Naive thymus-derived CD4-positive, alpha-beta T cell (primary cell): ENCODE measurements around the gene GLIS1. TPM values are rescaled to one million over a fixed set of nuclear protein-coding genes. Genes with fewer than 3 reads are reported as not detected.

Source experiments
- ATAC-seq: fragments of 150-1000 bp; cut with Tn5 transposase; 2 replicates; pipeline ENCODE4 v1.10.0; 2021; ENCODE audit warnings: mild to moderate bottlenecking, moderate library complexity
- CTCF ChIA-PET: fragments of 350-600 bp; sonication (Branson Sonifier 250); formaldehyde crosslinking; loops from one replicate; lab custom pipeline; 2021; ENCODE audit warnings: antibody characterized with exemption; lab: Charles Lee
- POLR2A ChIA-PET: fragments of 350-600 bp; sonication (Branson Sonifier 250); formaldehyde crosslinking; loops from one replicate; lab custom pipeline; 2021; ENCODE audit warnings: antibody characterized with exemption, inconsistent platforms; lab: Charles Lee
- DNase-seq, 9 donors: peaks; one replicate each; pipeline versions ENCODE4 v3.0.0 to v3.0.0-alpha.2; 2020 to 2022; ENCODE audit warnings: mixed read lengths in 1 of 9
- H3K27ac ChIP-seq: one replicate; pipeline ENCODE4 v1.7.0; 2013; ENCODE audit warnings: mild to moderate bottlenecking, low read depth, low read length, moderate library complexity
- H3K27me3 ChIP-seq, 2 donors: one replicate each; pipeline ENCODE4 v1.7.0; 2013; ENCODE audit warnings: low read length in 2 of 2, mild to moderate bottlenecking in 2 of 2, moderate library complexity in 2 of 2; ENCODE audit not compliant: control insufficient read depth in 2 of 2, insufficient read depth in 2 of 2
- H3K36me3 ChIP-seq, 3 experiments: 1 replicate in 2 of 3; 2 replicates in 1 of 3; pipeline ENCODE4 v1.7.0; 2013; ENCODE audit warnings: low read length in 3 of 3, mild to moderate bottlenecking in 3 of 3, moderate library complexity in 1 of 3; ENCODE audit not compliant: insufficient read depth in 3 of 3, control insufficient read depth in 2 of 3
- H3K4me1 ChIP-seq, 2 donors: one replicate each; pipeline ENCODE4 v1.7.0; 2013; ENCODE audit warnings: low read length in 2 of 2, mild to moderate bottlenecking in 2 of 2, moderate library complexity in 1 of 2; ENCODE audit not compliant: control insufficient read depth in 2 of 2, insufficient read depth in 2 of 2
- H3K4me3 ChIP-seq: 2 replicates; pipeline ENCODE4 v1.7.0; 2013; ENCODE audit warnings: mild to moderate bottlenecking, low read length
- H3K9me3 ChIP-seq, 3 experiments: 1 replicate in 2 of 3; 2 replicates in 1 of 3; pipeline ENCODE4 v1.7.0; 2013; ENCODE audit warnings: low read length in 3 of 3; ENCODE audit not compliant: control insufficient read depth in 2 of 3
- H3K27ac Mint-ChIP-seq, 9 donors: one replicate each; pipeline ENCODE4 v1.8.0; 2020 to 2022; ENCODE audit warnings: mixed read lengths in 9 of 9, mild to moderate bottlenecking in 8 of 9, moderate library complexity in 5 of 9, inconsistent platforms in 2 of 9
- H3K27me3 Mint-ChIP-seq, 5 donors: one replicate each; pipeline ENCODE4 v1.8.0; 2021 to 2022; ENCODE audit warnings: mixed read lengths in 5 of 5, mild to moderate bottlenecking in 1 of 5
- H3K36me3 Mint-ChIP-seq, 5 donors: one replicate each; pipeline ENCODE4 v1.8.0; 2020 to 2022; ENCODE audit warnings: mixed read lengths in 5 of 5, mild to moderate bottlenecking in 3 of 5, inconsistent platforms in 1 of 5
- H3K4me1 Mint-ChIP-seq, 7 donors: one replicate each; pipeline ENCODE4 v1.8.0; 2020 to 2022; ENCODE audit warnings: mixed read lengths in 7 of 7, mild to moderate bottlenecking in 3 of 7, inconsistent platforms in 1 of 7
- H3K4me3 Mint-ChIP-seq, 10 donors: one replicate each; pipeline ENCODE4 v1.8.0; 2020 to 2022; ENCODE audit warnings: mild to moderate bottlenecking in 10 of 10, mixed read lengths in 10 of 10, moderate library complexity in 6 of 10, inconsistent platforms in 2 of 10
- H3K9me3 Mint-ChIP-seq, 11 donors: one replicate each; pipeline ENCODE4 v1.8.0; 2020 to 2022; ENCODE audit warnings: mixed read lengths in 11 of 11, mild to moderate bottlenecking in 4 of 11, inconsistent platforms in 1 of 11, moderate library complexity in 1 of 11
- intact Hi-C, 2 donors: fragments of 100-400 bp; cut with micrococcal nuclease; formaldehyde crosslinking; loops; one replicate each; pipeline ENCODE4 v1.15.1; 2023
- polyA plus RNA-seq, 2 donors: library from polyadenylated mRNA; unstranded; fragments of 300-500 nt; fragmentation: Illumina TruSeq; gene quantifications; one replicate each; pipeline ENCODE4 v1.2.3, GENCODE V29; 2021
- total RNA-seq, 6 experiments: library from RNA in 5 of 6; stranded (reverse) in 5 of 6; gene quantifications; 1 replicate in 5 of 6; 2 replicates in 1 of 6; pipeline ENCODE4 v1.2.3 and lab custom pipeline; 2021 to 2026

The GLIS1 gene
- total and polyA plus RNA-seq, 7 experiments from 2014 or later = not detected

DNA sequence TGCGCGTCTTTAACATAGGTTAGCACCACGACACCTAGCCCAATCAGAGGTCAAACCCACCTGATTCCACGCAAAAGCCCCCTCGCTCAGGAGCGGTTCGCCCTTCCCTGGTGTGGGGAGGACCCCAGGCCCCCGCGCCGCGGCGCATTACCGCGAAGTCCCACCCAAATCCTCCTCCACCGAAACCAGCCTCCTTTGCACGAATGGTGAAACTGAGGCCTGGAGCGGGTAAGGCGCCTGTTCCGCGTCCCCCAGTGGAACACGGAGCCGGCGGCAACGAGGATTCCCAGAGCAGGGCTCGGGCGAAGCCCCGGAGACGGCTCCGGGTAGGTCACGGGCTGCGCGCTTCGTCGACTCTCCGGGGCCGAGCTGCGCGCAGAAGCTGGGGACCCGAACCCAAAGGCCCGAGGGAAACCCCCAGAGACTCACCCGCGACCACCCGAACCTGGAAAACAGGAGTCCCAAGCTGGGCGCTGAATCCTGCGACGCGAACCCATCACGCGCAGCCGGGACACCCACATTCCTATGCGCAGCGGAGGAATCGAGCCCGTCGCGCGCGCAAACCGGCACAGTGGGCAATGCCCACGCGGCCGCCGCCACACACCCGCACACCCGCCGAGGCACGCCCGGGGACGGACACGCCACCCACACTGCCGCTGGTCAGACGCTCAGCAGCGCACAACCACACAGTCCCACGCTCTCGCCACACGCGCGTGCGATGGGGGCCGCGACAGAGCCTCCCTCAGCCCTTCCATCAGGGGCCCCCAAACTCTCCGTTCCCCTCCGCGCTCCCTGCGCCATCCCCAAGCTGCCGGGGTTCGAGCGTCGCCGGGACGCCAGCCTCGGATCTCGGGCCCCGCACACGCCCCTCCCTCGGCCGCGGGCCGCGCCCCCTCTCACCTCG lies 507 bp downstream of the GLIS1 start:
- no peak overlapping the region for H3K4me3 ChIP-seq
- CTCF ChIA-PET = no interaction called here
- peaks cover 53 to 74% (median 62%) of the 10 kb centered on the region in 5 donors for H3K27me3 Mint-ChIP-seq

DNA sequence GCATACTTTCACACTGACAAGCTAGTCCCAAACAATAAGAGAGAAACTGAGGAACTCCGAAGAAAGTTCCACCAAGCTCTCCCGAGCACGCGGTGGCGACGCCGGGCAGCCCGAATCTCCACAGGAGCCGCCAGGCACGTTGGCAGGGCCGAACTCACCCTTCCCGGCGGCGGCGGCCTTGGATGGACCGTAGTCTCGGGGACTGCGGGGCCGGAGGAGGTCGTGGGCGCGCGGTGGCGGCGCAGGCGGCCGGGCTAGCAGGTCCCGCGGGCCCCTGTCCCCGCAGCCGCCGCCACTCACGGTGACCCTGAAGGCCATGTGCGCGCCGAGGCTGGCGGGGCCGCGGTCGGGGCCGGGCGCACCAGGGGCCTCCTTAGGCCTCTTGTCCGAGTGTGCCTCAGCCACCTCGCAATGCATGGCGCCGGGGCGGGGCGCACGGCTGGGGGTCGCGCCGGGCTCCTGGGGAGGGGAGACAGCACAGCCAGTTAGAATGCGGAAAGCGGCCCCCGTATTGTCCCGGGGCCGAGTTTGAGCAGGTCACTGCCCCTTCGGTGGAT lies 1.2 kb downstream of the GLIS1 start:
- peak overlapping the region; percentile 32 to 74 (median 50) for H3K4me3 Mint-ChIP-seq
- Histone ChIP-seq H3K27me3 (peaks cover 0 to 10% of the 10 kb centered on the region in 2 donors), H3K4me3 (no peak overlapping the region)

More for the DNA sequence above, 507 bp downstream of the GLIS1 start:
- Mint-ChIP-seq H3K4me1 (peaks cover 0 to 7% (median 3%) of the 10 kb centered on the region in 7 donors), H3K4me3 (peak overlapping the region in 7 of 10 donors; percentile 12 to 74 (median 50)), H3K9me3 (peaks cover 0 to 16% (median 7%) of the 10 kb centered on the region in 11 donors), H3K36me3 (peaks cover 0 to 15% (median 5%) of the 10 kb centered on the region in 5 donors), H3K27ac (no peak overlapping the region)
- no peaks in the 10 kb centered on the region for H3K36me3 ChIP-seq
- peaks cover 0 to 10% of the 10 kb centered on the region in 2 donors for H3K27me3 ChIP-seq
- no peaks in the 10 kb centered on the region for H3K4me1 ChIP-seq
- H3K27ac ChIP-seq = no peak overlapping the region
- H3K9me3 ChIP-seq = no peaks in the 10 kb centered on the region
- intact Hi-C loops = no loop called here
- POLR2A ChIA-PET = no interaction called here
- DNase-seq = no peak
- peak; percentile 10 for ATAC-seq

DNA sequence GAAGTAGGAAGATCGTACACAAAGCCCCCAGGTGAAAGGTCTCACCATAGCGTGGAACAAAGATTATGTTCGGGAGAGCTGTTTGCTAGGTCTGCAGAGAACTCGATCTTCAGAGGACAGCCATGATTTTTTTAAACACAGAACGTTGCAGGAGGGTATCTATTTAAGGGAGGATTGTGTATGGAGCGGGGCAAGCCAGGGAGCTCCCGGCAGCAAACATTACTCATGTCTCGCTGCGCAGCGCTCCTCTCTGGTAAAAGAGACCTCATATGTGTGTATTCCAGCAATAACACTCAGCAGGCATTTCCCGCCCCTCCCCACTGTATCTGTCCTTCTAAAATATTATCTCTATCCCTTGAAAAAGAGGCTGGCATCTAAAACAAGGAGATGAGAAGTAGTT lies 2.7 kb downstream of the GLIS1 start:
- Mint-ChIP-seq H3K36me3 (no peaks in the 10 kb centered on the region), H3K9me3 (no peaks in the 10 kb centered on the region), H3K27ac (no peak overlapping the region), H3K4me1 (peaks cover 0 to 7% (median 3%) of the 10 kb centered on the region in 7 donors), H3K4me3 (peak overlapping the region in 1 of 10 donors; percentile 22), H3K27me3 (peaks cover 41 to 70% (median 57%) of the 10 kb centered on the region in 5 donors)
- intact Hi-C loops = no loop called here
- no peak overlapping the region for H3K4me3 ChIP-seq
- POLR2A ChIA-PET = no interaction called here
- CTCF ChIA-PET = no interaction called here
- H3K27me3 ChIP-seq = peaks cover 0 to 10% of the 10 kb centered on the region in 2 donors
- H3K36me3 ChIP-seq = no peaks in the 10 kb centered on the region
- ATAC-seq (no peak), DNase-seq (no peak)
- H3K9me3 ChIP-seq = no peaks in the 10 kb centered on the region
- H3K4me1 ChIP-seq = no peaks in the 10 kb centered on the region
- no peak overlapping the region for H3K27ac ChIP-seq

More for the DNA sequence above, 1.2 kb downstream of the GLIS1 start:
- ChIA-PET POLR2A (no interaction called here), CTCF (no interaction called here)
- DNase-seq (peak in 1 of 9 donors; percentile 24), ATAC-seq (no peak)
- H3K9me3 Mint-ChIP-seq = peaks cover 0 to 8% (median 2%) of the 10 kb centered on the region in 11 donors
- H3K4me1 Mint-ChIP-seq = peaks cover 0 to 7% (median 3%) of the 10 kb centered on the region in 7 donors
- intact Hi-C loops = no loop called here
- H3K27ac Mint-ChIP-seq = no peak overlapping the region
- Histone ChIP-seq H3K27ac (no peak overlapping the region), H3K9me3 (no peaks in the 10 kb centered on the region), H3K4me1 (no peaks in the 10 kb centered on the region), H3K36me3 (no peaks in the 10 kb centered on the region)
- peaks cover 46 to 72% (median 61%) of the 10 kb centered on the region in 5 donors for H3K27me3 Mint-ChIP-seq
- H3K36me3 Mint-ChIP-seq = peaks cover 0 to 8% (median 5%) of the 10 kb centered on the region in 5 donors

DNA sequence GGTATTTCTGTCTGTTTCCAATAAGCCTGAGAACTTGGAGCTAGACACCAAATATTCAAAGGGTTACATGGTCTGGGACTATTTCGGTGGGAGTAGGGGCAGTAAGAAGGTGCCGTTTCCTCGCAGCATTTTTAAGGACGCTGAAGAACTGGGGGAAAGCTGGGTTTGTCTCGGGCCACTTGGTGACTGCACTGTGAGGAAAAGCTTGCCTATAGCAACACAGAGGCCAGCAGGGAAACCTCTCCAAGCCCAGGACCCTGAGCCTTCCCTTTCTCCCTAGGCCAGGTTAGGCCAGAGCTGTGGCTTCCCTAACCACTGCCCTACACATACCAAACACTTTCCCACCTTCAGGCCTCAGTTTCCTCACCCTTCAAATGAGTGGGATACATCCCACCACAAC lies 3.3 kb downstream of the GLIS1 start:
- Mint-ChIP-seq H3K36me3 (no peaks in the 10 kb centered on the region), H3K4me1 (peaks cover 0 to 7% (median 3%) of the 10 kb centered on the region in 7 donors), H3K4me3 (no peak overlapping the region), H3K9me3 (no peaks in the 10 kb centered on the region), H3K27ac (no peak overlapping the region), H3K27me3 (peaks cover 41 to 66% (median 57%) of the 10 kb centered on the region in 5 donors)
- intact Hi-C loops = no loop called here
- ChIA-PET CTCF (no interaction called here), POLR2A (no interaction called here)
- DNase-seq = no peak
- H3K36me3 ChIP-seq = no peaks in the 10 kb centered on the region
- ATAC-seq = no peak
- no peak overlapping the region for H3K4me3 ChIP-seq
- H3K4me1 ChIP-seq = no peaks in the 10 kb centered on the region
- H3K27me3 ChIP-seq = peaks cover 0 to 10% of the 10 kb centered on the region in 2 donors
- H3K9me3 ChIP-seq = no peaks in the 10 kb centered on the region
- no peak overlapping the region for H3K27ac ChIP-seq

DNA sequence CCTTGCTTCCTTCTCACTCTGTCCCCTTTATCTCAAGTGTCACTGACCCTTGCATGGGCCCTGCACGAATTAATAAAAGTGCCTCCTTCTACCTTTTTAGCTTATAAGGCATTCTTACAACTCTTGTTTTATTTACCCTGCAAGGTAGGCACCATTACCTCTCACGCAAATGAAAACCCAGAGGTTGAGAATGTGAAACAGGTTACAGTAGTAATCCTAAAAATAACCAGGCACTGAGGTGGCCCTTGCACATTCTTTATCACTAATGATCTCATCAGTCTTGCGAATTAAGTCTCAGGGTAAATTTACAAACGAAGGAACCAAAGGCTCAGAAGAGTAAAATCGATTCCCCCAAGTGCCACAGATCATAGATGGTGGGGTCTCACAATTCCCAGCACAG lies 3.7 kb downstream of the GLIS1 start:
- no peaks in the 10 kb centered on the region for H3K9me3 ChIP-seq
- Mint-ChIP-seq H3K4me3 (no peak overlapping the region), H3K4me1 (peaks cover 0 to 7% (median 3%) of the 10 kb centered on the region in 7 donors), H3K9me3 (no peaks in the 10 kb centered on the region), H3K27ac (no peak overlapping the region), H3K27me3 (peaks cover 41 to 66% (median 56%) of the 10 kb centered on the region in 5 donors), H3K36me3 (no peaks in the 10 kb centered on the region)
- no peak for DNase-seq
- no peak for ATAC-seq
- ChIA-PET POLR2A (no interaction called here), CTCF (no interaction called here)
- H3K27me3 ChIP-seq = peaks cover 0 to 10% of the 10 kb centered on the region in 2 donors
- H3K4me3 ChIP-seq = no peak overlapping the region
- intact Hi-C loops = no loop called here
- H3K36me3 ChIP-seq = no peaks in the 10 kb centered on the region
- H3K4me1 ChIP-seq = no peaks in the 10 kb centered on the region
- no peak overlapping the region for H3K27ac ChIP-seq

DNA sequence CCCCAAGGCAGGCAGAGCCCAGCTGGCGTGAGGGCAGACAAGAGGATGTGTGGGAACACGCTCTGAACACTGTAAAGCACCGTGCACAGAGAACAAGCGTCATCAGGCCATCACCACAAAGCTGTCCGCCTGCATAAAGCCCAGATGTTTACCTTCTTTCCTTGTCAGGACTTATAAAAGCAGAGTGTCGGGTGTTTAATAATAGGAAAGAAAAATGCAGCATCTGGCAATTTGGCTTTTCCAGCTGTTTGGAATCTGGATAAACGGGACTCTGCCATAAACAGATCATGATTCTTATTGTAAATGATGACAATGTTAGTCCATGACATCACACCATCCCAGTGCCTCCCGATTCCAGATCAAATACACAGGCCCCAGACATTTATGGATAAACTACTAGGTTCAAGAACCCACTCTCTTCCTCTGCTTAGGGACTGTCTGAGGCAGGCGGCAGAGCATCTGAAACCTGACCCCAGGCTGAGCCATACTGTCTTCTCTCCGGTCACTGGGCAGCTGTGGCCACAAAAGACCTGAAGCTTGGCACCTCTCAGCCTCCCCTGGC lies 4.2 kb downstream of the GLIS1 start:
- H3K4me1 ChIP-seq = no peaks in the 10 kb centered on the region
- ChIA-PET POLR2A (no interaction called here), CTCF (no interaction called here)
- Mint-ChIP-seq H3K4me3 (no peak overlapping the region), H3K27me3 (peaks cover 41 to 62% (median 53%) of the 10 kb centered on the region in 5 donors), H3K36me3 (no peaks in the 10 kb centered on the region), H3K27ac (no peak overlapping the region), H3K4me1 (peaks cover 0 to 5% (median 3%) of the 10 kb centered on the region in 7 donors), H3K9me3 (no peaks in the 10 kb centered on the region)
- H3K27ac ChIP-seq = no peak overlapping the region
- ATAC-seq (no peak), DNase-seq (no peak)
- intact Hi-C loops = no loop called here
- peaks cover 0 to 10% of the 10 kb centered on the region in 2 donors for H3K27me3 ChIP-seq
- no peaks in the 10 kb centered on the region for H3K36me3 ChIP-seq
- no peak overlapping the region for H3K4me3 ChIP-seq
- no peaks in the 10 kb centered on the region for H3K9me3 ChIP-seq
